T-helper 1 cell treated with Interleukin-12 subunit alpha and Interleukin-12 subunit beta and Interleukin-4 antibody, amounts not matched to agents 30 μg/mL and 1 μg/mL, for 36 hours (primary cell): ENCODE data around the gene LCE2D.

Source experiments
- H3K27ac Mint-ChIP-seq: one replicate; pipeline ENCODE4 v1.8.0; 2021; ENCODE audit warnings: mild to moderate bottlenecking, mixed read lengths
- H3K27me3 Mint-ChIP-seq: one replicate; pipeline ENCODE4 v1.8.0; 2021; ENCODE audit warnings: low read depth, mixed read lengths
- H3K36me3 Mint-ChIP-seq: one replicate; pipeline ENCODE4 v1.8.0; 2021; ENCODE audit warnings: low read depth, mixed read lengths
- H3K4me1 Mint-ChIP-seq: one replicate; pipeline ENCODE4 v1.8.0; 2021; ENCODE audit warnings: low read depth, mixed read lengths
- H3K4me3 Mint-ChIP-seq: one replicate; pipeline ENCODE4 v1.8.0; 2021; ENCODE audit warnings: mild to moderate bottlenecking, moderate library complexity, mixed read lengths
- H3K9me3 Mint-ChIP-seq: one replicate; pipeline ENCODE4 v1.8.0; 2021; ENCODE audit warnings: mixed read lengths

LCE2D gene

GRCh38 chr1:152663098-152663497 lies at the start of gene LCE2D:
Gene LCE2D, plus strand, starts transcription at chr1:152663380. Its CDS starts 726 bp downstream, at chr1:152664106.
- H3K9me3 Mint-ChIP-seq, result no peaks in the 10 kb centered on the region
- H3K27me3 Mint-ChIP-seq, result peaks cover 4% of the 10 kb centered on the region
- no peak within 1 kb of the TSS for H3K27ac Mint-ChIP-seq
- no peak within 1 kb of the TSS for H3K4me3 Mint-ChIP-seq
- H3K36me3 Mint-ChIP-seq, result no peaks in the 10 kb centered on the region
- H3K4me1 Mint-ChIP-seq, result no peaks in the 10 kb centered on the region

- Mint-ChIP-seq H3K4me3 (no peak within 1 kb of the TSS), H3K27me3 (no peaks in the 10 kb centered on the region), H3K36me3 (no peaks in the 10 kb centered on the region), H3K9me3 (peaks cover 3% of the 10 kb centered on the region), H3K27ac (no peak within 1 kb of the TSS), H3K4me1 (no peaks in the 10 kb centered on the region)
Measured at GRCh38 chr1:152613511-152613910, 49.7 kb upstream of the LCE2D start, which contains the start of gene LCE3B. Gene LCE3B, plus strand, starts transcription at chr1:152613811. Its CDS starts 0 bp downstream, at chr1:152613811.

DNA sequence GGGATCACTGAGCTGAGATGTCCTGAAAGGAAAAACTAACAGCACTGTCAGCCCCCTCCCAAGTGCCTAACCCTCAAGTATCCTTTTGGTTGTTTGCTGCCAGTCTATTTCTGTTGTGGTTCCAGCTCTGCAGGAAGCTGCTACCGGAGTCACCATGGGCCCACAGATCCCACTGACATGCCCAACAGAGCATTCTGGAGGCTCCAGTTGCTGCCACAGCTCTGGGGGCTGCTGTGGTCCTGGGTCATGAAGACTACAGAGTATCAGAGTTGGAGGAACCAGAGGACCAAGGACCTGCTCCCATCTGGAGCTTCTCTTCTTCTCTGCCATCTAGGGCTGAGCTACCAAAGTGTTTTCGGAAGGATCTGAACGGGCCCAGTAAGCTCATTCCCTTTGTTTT lies 41.2 kb upstream of the LCE2D start:
- H3K4me1 Mint-ChIP-seq, result peaks cover 3% of the 10 kb centered on the region
- no peak overlapping the region for H3K27ac Mint-ChIP-seq

GRCh38 chr1:152622803-152623202 lies 40.4 kb upstream of the LCE2D start, which contains the start of gene LCE3A:
Gene LCE3A, minus strand, starts transcription at chr1:152623103. Its CDS starts 0 bp downstream, at chr1:152623103.
- Mint-ChIP-seq H3K36me3 (no peaks in the 10 kb centered on the region), H3K4me3 (no peak within 1 kb of the TSS), H3K9me3 (peaks cover 8% of the 10 kb centered on the region), H3K27ac (no peak within 1 kb of the TSS), H3K27me3 (peaks cover 4% of the 10 kb centered on the region), H3K4me1 (peaks cover 3% of the 10 kb centered on the region)

More for the DNA sequence above, 41.2 kb upstream of the LCE2D start:
- Mint-ChIP-seq H3K36me3 (no peaks in the 10 kb centered on the region), H3K4me3 (no peak overlapping the region), H3K27me3 (no peaks in the 10 kb centered on the region), H3K9me3 (peaks cover 8% of the 10 kb centered on the region)

- Mint-ChIP-seq H3K9me3 (peaks cover 7% of the 10 kb centered on the region), H3K27ac (no peak overlapping the region), H3K36me3 (no peaks in the 10 kb centered on the region), H3K4me1 (peaks cover 3% of the 10 kb centered on the region), H3K4me3 (no peak overlapping the region), H3K27me3 (peaks cover 5% of the 10 kb centered on the region)
Measured at GRCh38 chr1:152623203-152623844, 39.9 kb upstream of the LCE2D start.

- Mint-ChIP-seq H3K4me1 (peaks cover 3% of the 10 kb centered on the region), H3K27me3 (peaks cover 16% of the 10 kb centered on the region), H3K36me3 (no peaks in the 10 kb centered on the region), H3K4me3 (no peak overlapping the region), H3K9me3 (no peaks in the 10 kb centered on the region), H3K27ac (no peak overlapping the region)
Measured at GRCh38 chr1:152626744-152627143, 36.4 kb upstream of the LCE2D start.

- Mint-ChIP-seq H3K36me3 (no peaks in the 10 kb centered on the region), H3K9me3 (no peaks in the 10 kb centered on the region), H3K27me3 (peaks cover 25% of the 10 kb centered on the region), H3K27ac (no peak overlapping the region), H3K4me1 (no peaks in the 10 kb centered on the region), H3K4me3 (no peak overlapping the region)
Measured at GRCh38 chr1:152630596-152630995, 32.6 kb upstream of the LCE2D start.

GRCh38 chr1:152640351-152640750 lies 22.8 kb upstream of the LCE2D start:
- H3K27me3 Mint-ChIP-seq, result peaks cover 5% of the 10 kb centered on the region
- H3K4me3 Mint-ChIP-seq, result no peak overlapping the region
- H3K36me3 Mint-ChIP-seq, result no peaks in the 10 kb centered on the region
- H3K4me1 Mint-ChIP-seq, result no peaks in the 10 kb centered on the region
- no peaks in the 10 kb centered on the region for H3K9me3 Mint-ChIP-seq
- no peak overlapping the region for H3K27ac Mint-ChIP-seq

GRCh38 chr1:152643945-152644344 lies 19.2 kb upstream of the LCE2D start:
- H3K36me3 Mint-ChIP-seq, result no peaks in the 10 kb centered on the region

GRCh38 chr1:152645146-152645545 lies 18.0 kb upstream of the LCE2D start:
- H3K36me3 Mint-ChIP-seq, result no peaks in the 10 kb centered on the region
- H3K4me3 Mint-ChIP-seq, result no peak overlapping the region
- no peak overlapping the region for H3K27ac Mint-ChIP-seq
- H3K9me3 Mint-ChIP-seq, result no peaks in the 10 kb centered on the region
- peaks cover 13% of the 10 kb centered on the region for H3K27me3 Mint-ChIP-seq
- no peaks in the 10 kb centered on the region for H3K4me1 Mint-ChIP-seq

More at GRCh38 chr1:152643945-152644344, 19.2 kb upstream of the LCE2D start:
- Mint-ChIP-seq H3K4me1 (no peaks in the 10 kb centered on the region), H3K27me3 (peaks cover 11% of the 10 kb centered on the region), H3K4me3 (no peak overlapping the region), H3K9me3 (no peaks in the 10 kb centered on the region), H3K27ac (no peak overlapping the region)

DNA sequence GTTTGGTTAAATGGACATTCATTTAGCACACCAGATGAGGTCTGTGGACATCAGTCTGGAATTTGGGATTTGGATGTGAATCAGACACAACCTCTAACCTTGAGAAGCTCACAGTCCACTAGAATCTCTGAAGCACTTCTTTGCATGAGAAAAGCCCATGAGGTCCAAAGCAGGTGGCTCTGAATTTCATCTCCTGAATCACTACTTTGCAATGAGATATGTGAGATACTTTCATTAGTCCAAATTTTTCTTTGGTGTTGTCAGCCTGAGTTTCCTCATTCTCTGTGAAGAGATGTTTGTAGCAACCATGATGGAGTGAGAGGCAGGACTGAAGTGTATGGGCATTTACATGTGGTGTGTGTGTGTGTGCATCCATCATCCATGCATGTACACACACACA lies 16.5 kb upstream of the LCE2D start:
- Mint-ChIP-seq H3K4me1 (no peaks in the 10 kb centered on the region), H3K9me3 (no peaks in the 10 kb centered on the region), H3K27ac (no peak overlapping the region), H3K36me3 (no peaks in the 10 kb centered on the region), H3K27me3 (peaks cover 20% of the 10 kb centered on the region), H3K4me3 (no peak overlapping the region)

GRCh38 chr1:152654110-152654509 lies 9.1 kb upstream of the LCE2D start:
- H3K4me3 Mint-ChIP-seq, result no peak overlapping the region
- peaks cover 9% of the 10 kb centered on the region for H3K27me3 Mint-ChIP-seq
- no peaks in the 10 kb centered on the region for H3K36me3 Mint-ChIP-seq
- no peaks in the 10 kb centered on the region for H3K9me3 Mint-ChIP-seq
- H3K4me1 Mint-ChIP-seq, result no peaks in the 10 kb centered on the region
- H3K27ac Mint-ChIP-seq, result no peak overlapping the region

- no peaks in the 10 kb centered on the region for H3K4me1 Mint-ChIP-seq
- no peaks in the 10 kb centered on the region for H3K27me3 Mint-ChIP-seq
- no peaks in the 10 kb centered on the region for H3K36me3 Mint-ChIP-seq
- H3K27ac Mint-ChIP-seq, result no peak overlapping the region
- H3K4me3 Mint-ChIP-seq, result no peak overlapping the region
- no peaks in the 10 kb centered on the region for H3K9me3 Mint-ChIP-seq
Measured at GRCh38 chr1:152656459-152656858, 6.7 kb upstream of the LCE2D start.

- H3K4me1 Mint-ChIP-seq, result no peaks in the 10 kb centered on the region
- H3K36me3 Mint-ChIP-seq, result no peaks in the 10 kb centered on the region
- no peaks in the 10 kb centered on the region for H3K9me3 Mint-ChIP-seq
- peaks cover 2% of the 10 kb centered on the region for H3K27me3 Mint-ChIP-seq
- no peak overlapping the region for H3K4me3 Mint-ChIP-seq
- H3K27ac Mint-ChIP-seq, result no peak overlapping the region
Measured at GRCh38 chr1:152657677-152658076, 5.5 kb upstream of the LCE2D start.

GRCh38 chr1:152658649-152659048 lies 4.5 kb upstream of the LCE2D start:
- Mint-ChIP-seq H3K4me1 (no peaks in the 10 kb centered on the region), H3K4me3 (no peak overlapping the region), H3K27me3 (peaks cover 4% of the 10 kb centered on the region), H3K9me3 (no peaks in the 10 kb centered on the region), H3K27ac (no peak overlapping the region), H3K36me3 (no peaks in the 10 kb centered on the region)
